SK-N-SH treated with all-trans-retinoic acid at 6 μM for 48 hours (cell line): Measurements from ENCODE around the gene CSF2.

Experiments used
- ATAC-seq: fragments of 200-7000 bp; cut with Tn5 transposase; 3 replicates; pipeline ENCODE4 v1.9.1; 2020; ENCODE audit warnings: mild to moderate bottlenecking, moderate library complexity
- ARNTL ChIP-seq: fragments of 450-650 bp; formaldehyde crosslinking; IDR thresholded peaks from 2 replicates; pipeline ENCODE4 v1.5.0; 2020; ENCODE audit warnings: low read depth, mild to moderate bottlenecking, moderate library complexity, borderline replicate concordance
- BACH2 ChIP-seq: fragments of 250-450 bp; sonication (Bioruptor Pico); IDR thresholded peaks from 2 replicates; pipeline ENCODE4 v1.9.0; 2021; ENCODE audit warnings: mild to moderate bottlenecking, borderline replicate concordance
- CREB5 ChIP-seq: fragments of 250-450 bp; sonication (Bioruptor Pico); IDR thresholded peaks from 2 replicates; pipeline ENCODE4 v1.5.1; 2020; ENCODE audit warnings: low read depth, mild to moderate bottlenecking, moderate library complexity
- CSDC2 ChIP-seq: fragments of 250-450 bp; sonication (Bioruptor Pico); IDR thresholded peaks from 2 replicates; pipeline ENCODE4 v1.5.0; 2020; ENCODE audit warnings: mild to moderate bottlenecking, moderate library complexity
- CSRNP3 ChIP-seq: fragments of 250-450 bp; sonication (Bioruptor Pico); IDR thresholded peaks from 2 replicates; pipeline ENCODE4 v1.5.1; 2021; ENCODE audit warnings: mild to moderate bottlenecking, moderate library complexity
- ESRRG ChIP-seq: fragments of 250-450 bp; sonication (Bioruptor Pico); IDR thresholded peaks from 2 replicates; pipeline ENCODE4 v1.6.1; 2021; ENCODE audit warnings: mild to moderate bottlenecking
- GLIS3 ChIP-seq: fragments of 250-450 bp; sonication (Bioruptor Pico); IDR thresholded peaks from 2 replicates; pipeline ENCODE4 v1.5.0; 2020; ENCODE audit warnings: mild to moderate bottlenecking, moderate library complexity
- OSR1 ChIP-seq: fragments of 250-450 bp; sonication (Bioruptor Pico); IDR thresholded peaks from 2 replicates; pipeline ENCODE4 v1.8.0; 2022; ENCODE audit warnings: moderate library complexity, mild to moderate bottlenecking, inconsistent platforms
- PATZ1 ChIP-seq: fragments of 250-450 bp; sonication (Bioruptor Pico); IDR thresholded peaks from 2 replicates; pipeline ENCODE4 v1.8.0; 2020; ENCODE audit warnings: mild to moderate bottlenecking, moderate library complexity, borderline replicate concordance
- POU6F1 ChIP-seq: fragments of 250-450 bp; sonication (Bioruptor Pico); IDR thresholded peaks from 2 replicates; pipeline ENCODE4 v1.8.0; 2021; ENCODE audit warnings: low read depth, mild to moderate bottlenecking, moderate library complexity, borderline replicate concordance
- RARB ChIP-seq: fragments of 250-450 bp; sonication (Bioruptor Pico); IDR thresholded peaks from 2 replicates; pipeline ENCODE4 v1.8.0; 2021; ENCODE audit warnings: mild to moderate bottlenecking, moderate library complexity
- SNAI2 ChIP-seq: fragments of 250-450 bp; sonication (Bioruptor Pico); IDR thresholded peaks from 2 replicates; pipeline ENCODE4 v1.5.0; 2020; ENCODE audit warnings: mild to moderate bottlenecking, moderate library complexity
- TCF4 ChIP-seq: fragments of 250-450 bp; sonication (Bioruptor Pico); IDR thresholded peaks from 2 replicates; pipeline ENCODE4 v1.8.0; 2021; ENCODE audit warnings: mild to moderate bottlenecking, moderate library complexity, borderline replicate concordance
- ZC3H10 ChIP-seq: fragments of 250-450 bp; sonication (Bioruptor Pico); IDR thresholded peaks from 2 replicates; pipeline ENCODE4 v1.5.1; 2021; ENCODE audit warnings: mild to moderate bottlenecking, moderate library complexity
- ZFP3 ChIP-seq: fragments of 250-450 bp; sonication (Bioruptor Pico); IDR thresholded peaks from 2 replicates; pipeline ENCODE4 v1.5.0; 2020; ENCODE audit warnings: mild to moderate bottlenecking, moderate library complexity
- ZFP30 ChIP-seq: fragments of 450-650 bp; formaldehyde crosslinking; IDR thresholded peaks from 2 replicates; pipeline ENCODE4 v1.5.0; 2022; ENCODE audit warnings: mild to moderate bottlenecking, moderate library complexity
- ZNF565 ChIP-seq: fragments of 450-650 bp; formaldehyde crosslinking; conservative IDR thresholded peaks from 2 replicates; pipeline ENCODE4 v1.5.0; 2020; ENCODE audit warnings: low read depth, mild to moderate bottlenecking, moderate library complexity
- ZNF70 ChIP-seq: fragments of 450-650 bp; formaldehyde crosslinking; IDR thresholded peaks from 2 replicates; pipeline ENCODE4 v1.5.0; 2020; ENCODE audit warnings: mild to moderate bottlenecking, moderate library complexity

Gene CSF2

GRCh38 chr5:132024789-132025402 is 48.7 kb upstream of the CSF2 start:
- TF ChIP-seq GLIS3 = no peak
- no peak for TF ChIP-seq POU6F1 (CRISPR knock-in tag)
- TF ChIP-seq ZNF70 (CRISPR knock-in tag) = no peak
- TF ChIP-seq CREB5 = no peak
- no peak for TF ChIP-seq OSR1 (CRISPR knock-in tag)
- no peak for TF ChIP-seq ESRRG (CRISPR knock-in tag)
- ATAC-seq = no peak

- no peak for ATAC-seq
- TF ChIP-seq ZFP30 (CRISPR knock-in tag) (no peak), TCF4 (no peak), BACH2 (CRISPR knock-in tag) (no peak), CSRNP3 (CRISPR knock-in tag) (no peak), ZC3H10 (CRISPR knock-in tag) (no peak), ZNF70 (CRISPR knock-in tag) (no peak), SNAI2 (CRISPR knock-in tag) (no peak), PATZ1 (CRISPR knock-in tag) (no peak), CSDC2 (CRISPR knock-in tag) (no peak), ESRRG (CRISPR knock-in tag) (no peak)
Measured at GRCh38 chr5:132025403-132025971, 48.1 kb upstream of the CSF2 start.

- TF ChIP-seq ESRRG (CRISPR knock-in tag) = no peak
- no peak for ATAC-seq
Measured at GRCh38 chr5:132026516-132027008, 47.0 kb upstream of the CSF2 start.

- no peak for ATAC-seq
- TF ChIP-seq GLIS3 (no peak), OSR1 (CRISPR knock-in tag) (no peak)
Measured at GRCh38 chr5:132027027-132027426, 46.6 kb upstream of the CSF2 start.

GRCh38 chr5:132029609-132030330 is 43.8 kb upstream of the CSF2 start:
- TF ChIP-seq ZNF565 (CRISPR knock-in tag) (no peak), ZFP3 (CRISPR knock-in tag) (no peak), RARB (CRISPR knock-in tag) (no peak), ARNTL (CRISPR knock-in tag) (no peak), CSRNP3 (CRISPR knock-in tag) (no peak)
- no peak for ATAC-seq
